VCaP (cell line): ENCODE measurements around the gene PDCD7.
A peak's percentile ranks its signal among the peaks of the same experiment; 100 is the strongest.
"Not testable (repeated sequence)": the region's sequence is repeated elsewhere in the genome, so short reads cannot be mapped to it uniquely, and the experiment has no call there.

ENCODE experiments used
- H3K27ac ChIP-seq: fragments of 450-650 bp; 2 replicates; pipeline ENCODE4 v1.5.1; 2017
- TF ChIP-seq, protein P1 (sequence below): fragments of 450-650 bp; conservative IDR thresholded peaks from 2 replicates; pipeline ENCODE4 v1.5.1; 2017; ENCODE audit warnings: mild to moderate bottlenecking, moderate library complexity

The PDCD7 gene

DNA sequence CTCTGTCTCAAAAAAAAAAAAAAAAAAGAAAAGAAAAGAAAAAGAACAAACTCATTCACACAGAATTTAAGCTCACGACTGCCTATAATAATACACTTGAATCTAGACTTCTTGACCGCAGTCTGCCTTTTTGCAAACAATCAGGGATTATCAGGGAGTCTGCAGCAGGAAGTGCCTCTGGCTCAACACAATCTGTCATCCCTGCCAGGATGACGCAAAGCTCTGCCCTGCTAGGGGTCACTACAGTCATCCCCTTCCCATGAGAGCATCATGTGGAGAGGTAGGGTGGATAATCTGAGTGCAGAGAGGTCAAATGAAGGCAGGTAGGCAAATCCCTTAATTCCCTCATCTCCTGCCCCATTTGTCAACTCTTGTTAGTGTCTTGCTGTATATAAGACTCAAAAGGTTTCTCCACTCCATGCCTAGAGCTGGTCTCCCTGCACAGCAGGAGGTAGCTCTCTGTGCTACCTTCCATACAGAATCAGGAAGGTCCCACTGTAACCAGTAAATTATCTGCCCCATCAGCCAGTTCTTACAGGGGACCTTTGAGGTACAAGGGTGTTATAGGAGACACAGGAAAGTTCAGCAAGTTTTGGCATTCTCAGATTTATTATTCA, 22.8 kb downstream of the PDCD7 start:
- H3K27ac ChIP-seq: no peak overlapping the region
- TF ChIP-seq, protein P1, sequence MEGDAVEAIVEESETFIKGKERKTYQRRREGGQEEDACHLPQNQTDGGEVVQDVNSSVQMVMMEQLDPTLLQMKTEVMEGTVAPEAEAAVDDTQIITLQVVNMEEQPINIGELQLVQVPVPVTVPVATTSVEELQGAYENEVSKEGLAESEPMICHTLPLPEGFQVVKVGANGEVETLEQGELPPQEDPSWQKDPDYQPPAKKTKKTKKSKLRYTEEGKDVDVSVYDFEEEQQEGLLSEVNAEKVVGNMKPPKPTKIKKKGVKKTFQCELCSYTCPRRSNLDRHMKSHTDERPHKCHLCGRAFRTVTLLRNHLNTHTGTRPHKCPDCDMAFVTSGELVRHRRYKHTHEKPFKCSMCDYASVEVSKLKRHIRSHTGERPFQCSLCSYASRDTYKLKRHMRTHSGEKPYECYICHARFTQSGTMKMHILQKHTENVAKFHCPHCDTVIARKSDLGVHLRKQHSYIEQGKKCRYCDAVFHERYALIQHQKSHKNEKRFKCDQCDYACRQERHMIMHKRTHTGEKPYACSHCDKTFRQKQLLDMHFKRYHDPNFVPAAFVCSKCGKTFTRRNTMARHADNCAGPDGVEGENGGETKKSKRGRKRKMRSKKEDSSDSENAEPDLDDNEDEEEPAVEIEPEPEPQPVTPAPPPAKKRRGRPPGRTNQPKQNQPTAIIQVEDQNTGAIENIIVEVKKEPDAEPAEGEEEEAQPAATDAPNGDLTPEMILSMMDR: no peak

DNA sequence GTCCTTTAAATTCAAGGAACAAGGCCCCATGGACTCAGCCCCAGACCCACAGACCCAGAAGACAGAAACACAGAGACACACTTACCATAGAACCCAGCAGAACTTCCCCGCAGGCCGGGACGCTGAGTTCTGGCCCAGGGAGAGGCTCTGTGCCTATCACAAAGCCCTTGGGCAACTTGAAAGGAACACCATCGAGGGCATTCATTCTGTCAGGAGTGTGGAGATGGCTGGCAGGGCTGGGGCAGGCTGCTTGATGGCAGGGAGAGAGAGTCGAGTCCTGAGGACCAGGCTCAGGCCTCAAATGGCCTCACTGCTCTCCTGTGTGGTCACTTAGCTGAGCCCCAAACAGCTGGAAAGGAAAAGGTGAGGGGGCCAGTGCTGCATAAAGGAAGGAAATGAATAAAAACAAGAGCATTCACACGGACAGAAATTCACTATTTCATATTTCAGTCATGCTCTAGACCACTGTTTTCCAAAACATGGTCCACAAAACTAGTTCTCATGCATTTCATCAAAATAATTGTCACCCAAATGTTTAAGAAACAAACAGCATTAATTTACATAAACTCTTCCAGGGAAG, 27.5 kb downstream of the PDCD7 start:
- TF ChIP-seq, protein P1: no peak
- H3K27ac ChIP-seq: no peak overlapping the region

GRCh38 chr15:65105038-65105437, 28.6 kb downstream of the PDCD7 start:
- TF ChIP-seq, protein P1: no peak
- no peak overlapping the region for H3K27ac ChIP-seq

GRCh38 chr15:65102912-65103311, 30.7 kb downstream of the PDCD7 start:
- TF ChIP-seq, protein P1: no peak
- no peak overlapping the region for H3K27ac ChIP-seq

- TF ChIP-seq, protein P1: no peak; the same call in 1 of the 2 replicates
- H3K27ac ChIP-seq: no peak overlapping the region
These were observed 31.5 kb downstream of the PDCD7 start for GRCh38 chr15:65101891-65102708.

GRCh38 chr15:65101411-65101890, 32.2 kb downstream of the PDCD7 start:
- H3K27ac ChIP-seq: no peak overlapping the region
- TF ChIP-seq, protein P1: peak; percentile 66

DNA sequence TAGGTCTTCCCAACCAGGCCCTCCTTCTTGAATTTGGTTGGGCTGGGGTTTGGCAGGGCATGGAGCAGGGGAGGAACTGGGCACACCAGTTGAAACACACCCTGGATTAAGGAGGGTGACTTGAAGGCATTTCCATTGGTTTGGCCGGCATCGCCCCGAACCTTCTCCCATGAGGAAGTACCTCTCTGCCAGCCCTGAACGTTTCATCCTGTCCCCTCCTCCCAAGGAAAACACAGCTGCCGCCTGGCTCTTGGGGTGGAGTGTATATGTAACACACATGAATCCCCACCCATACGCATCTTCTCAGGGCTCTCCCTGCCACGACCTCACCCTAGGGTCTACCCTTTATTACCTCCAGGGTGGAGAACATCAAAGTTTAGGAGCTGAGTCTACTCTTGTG, 33.2 kb downstream of the PDCD7 start:
- H3K27ac ChIP-seq: no peak overlapping the region
- TF ChIP-seq, protein P1: no peak

GRCh38 chr15:65099801-65100200, 33.8 kb downstream of the PDCD7 start:
- H3K27ac ChIP-seq: not testable (repeated sequence)
